ENCODE results near the gene FAM171A2. TPM values are rescaled to one million over a fixed set of nuclear protein-coding genes. Genes with fewer than 3 reads are reported as not detected.

FAM171A2 gene
- polyA plus RNA-seq, 1 donor: 105 TPM

GRCh38 chr17:44361292-44362260, 2.1 kb downstream of the FAM171A2 start:
- no peak for DNase-seq (ENCODE audit: low read depth)

- DNase-seq (ENCODE audit: low read depth): no peak
These were observed 2.8 kb downstream of the FAM171A2 start for GRCh38 chr17:44360826-44361225.

- no peak for DNase-seq (ENCODE audit: low read depth)
These were observed 3.5 kb downstream of the FAM171A2 start for GRCh38 chr17:44360144-44360533.

GRCh38 chr17:44359458-44360143, 4.1 kb downstream of the FAM171A2 start:
- DNase-seq (ENCODE audit: low read depth): no peak

GRCh38 chr17:44359006-44359405, 4.6 kb downstream of the FAM171A2 start:
- DNase-seq (ENCODE audit: low read depth): no peak

- no peak for DNase-seq (ENCODE audit: low read depth)
These were observed 5.6 kb downstream of the FAM171A2 start for GRCh38 chr17:44358066-44358465.

GRCh38 chr17:44356241-44356640, 7.4 kb downstream of the FAM171A2 start:
- no peak for DNase-seq (ENCODE audit: low read depth)

GRCh38 chr17:44355642-44356099, 8.0 kb downstream of the FAM171A2 start:
- no peak for DNase-seq (ENCODE audit: low read depth)

GRCh38 chr17:44354582-44355561, 8.8 kb downstream of the FAM171A2 start:
- no peak for DNase-seq (ENCODE audit: low read depth)

GRCh38 chr17:44353672-44354331, 9.9 kb downstream of the FAM171A2 start:
- DNase-seq (ENCODE audit: low read depth): no peak

- DNase-seq (ENCODE audit: low read depth): no peak
These were observed 10.6 kb downstream of the FAM171A2 start for GRCh38 chr17:44352828-44353671.

GRCh38 chr17:44351961-44352827, 11.5 kb downstream of the FAM171A2 start:
- DNase-seq (ENCODE audit: low read depth): no peak

- DNase-seq (ENCODE audit: low read depth): no peak
These were observed 12.2 kb downstream of the FAM171A2 start for GRCh38 chr17:44351464-44351863.

GRCh38 chr17:44350733-44351226, 12.9 kb downstream of the FAM171A2 start:
- DNase-seq (ENCODE audit: low read depth): no peak

GRCh38 chr17:44349553-44350070, 14.0 kb downstream of the FAM171A2 start:
- DNase-seq (ENCODE audit: low read depth): no peak

GRCh38 chr17:44348988-44349364, 14.7 kb downstream of the FAM171A2 start:
- DNase-seq (ENCODE audit: low read depth): no peak

- no peak for DNase-seq (ENCODE audit: low read depth)
These were observed 15.2 kb downstream of the FAM171A2 start for GRCh38 chr17:44348234-44348987.

Measured in forelimb muscle (tissue), 1 donor.